ENCODE data around the gene CEL. TPM values are rescaled to one million over a fixed set of nuclear protein-coding genes. Genes with fewer than 3 reads are reported as not detected.
"Not testable (repeated sequence)": the region's sequence is repeated elsewhere in the genome, so short reads cannot be mapped to it uniquely, and the experiment has no call there.

The CEL gene
- total and polyA plus RNA-seq, 3 experiments from 2014 or later = 1.1 to 1.2 TPM; not detected in 1

- H3K4me3 Mint-ChIP-seq = no peak overlapping the region
- no peaks in the 10 kb centered on the region for H3K36me3 ChIP-seq (ENCODE audit: insufficient read depth, low read length)
- DNase-seq = peak in 1 of 5 donors; percentile 5
- H3K9me3 Mint-ChIP-seq = no peaks in the 10 kb centered on the region
- ChIA-PET CTCF (interaction anchor here (0.6 kb wide), 1 partner anchor 107 kb away, joined by 3 read pairs; no protein-coding TSS in a partner anchor), POLR2A (no interaction called here)
- H3K27ac ChIP-seq (ENCODE audit: low read depth, low read length) = no peak overlapping the region
- H3K4me3 ChIP-seq (ENCODE audit: low read length) = no peak overlapping the region
- no peaks in the 10 kb centered on the region for H3K4me1 Mint-ChIP-seq
- no peaks in the 10 kb centered on the region for H3K27me3 ChIP-seq (ENCODE audit: insufficient read depth, low read length, poor library complexity, severe bottlenecking)
- H3K27ac Mint-ChIP-seq = no peak overlapping the region
- H3K9me3 ChIP-seq (ENCODE audit: low read length) = no peaks in the 10 kb centered on the region
- no peaks in the 10 kb centered on the region for H3K27me3 Mint-ChIP-seq
- no peaks in the 10 kb centered on the region for H3K4me1 ChIP-seq (ENCODE audit: insufficient read depth, low read length)
- H3K36me3 Mint-ChIP-seq = peaks cover 0 to 2% (median 0%) of the 10 kb centered on the region in 3 donors
These were observed 5.2 kb downstream of the CEL start for GRCh38 chr9:133067006-133067405.

GRCh38 chr9:133067813-133068212 lies 6.0 kb downstream of the CEL start:
- Mint-ChIP-seq H3K27ac (peak overlapping the region in 1 of 8 donors; percentile 30), H3K27me3 (no peaks in the 10 kb centered on the region), H3K4me1 (no peaks in the 10 kb centered on the region), H3K9me3 (no peaks in the 10 kb centered on the region), H3K4me3 (no peak overlapping the region), H3K36me3 (peaks cover 0 to 2% (median 0%) of the 10 kb centered on the region in 3 donors)
- Histone ChIP-seq H3K4me1 (ENCODE audit: insufficient read depth, low read length) (no peaks in the 10 kb centered on the region), H3K27ac (ENCODE audit: low read depth, low read length) (no peak overlapping the region), H3K9me3 (ENCODE audit: low read length) (no peaks in the 10 kb centered on the region), H3K4me3 (ENCODE audit: low read length) (no peak overlapping the region), H3K27me3 (ENCODE audit: insufficient read depth, low read length, poor library complexity, severe bottlenecking) (no peaks in the 10 kb centered on the region), H3K36me3 (ENCODE audit: insufficient read depth, low read length) (no peaks in the 10 kb centered on the region)
- DNase-seq = peak in 1 of 5 donors; percentile 3
- ChIA-PET CTCF (no interaction called here), POLR2A (no interaction called here)

- H3K27ac Mint-ChIP-seq; H3K9me3 ChIP-seq (ENCODE audit: low read length); H3K9me3 Mint-ChIP-seq; H3K36me3 Mint-ChIP-seq; CTCF ChIA-PET; H3K4me3 Mint-ChIP-seq; DNase-seq; H3K27me3 ChIP-seq (ENCODE audit: insufficient read depth, low read length, poor library complexity, severe bottlenecking); POLR2A ChIA-PET; H3K4me1 ChIP-seq (ENCODE audit: insufficient read depth, low read length); H3K4me1 Mint-ChIP-seq; H3K36me3 ChIP-seq (ENCODE audit: insufficient read depth, low read length); H3K27me3 Mint-ChIP-seq; H3K27ac ChIP-seq (ENCODE audit: low read depth, low read length); H3K4me3 ChIP-seq (ENCODE audit: low read length): not testable (repeated sequence)
These were observed 6.7 kb downstream of the CEL start for GRCh38 chr9:133068431-133068830.

GRCh38 chr9:133070500-133070961 lies 8.8 kb downstream of the CEL start:
- peak in 1 of 5 donors; percentile 32 for DNase-seq
- H3K9me3 ChIP-seq (ENCODE audit: low read length); H3K9me3 Mint-ChIP-seq; H3K4me3 Mint-ChIP-seq; H3K4me1 ChIP-seq (ENCODE audit: insufficient read depth, low read length); POLR2A ChIA-PET; H3K27me3 ChIP-seq (ENCODE audit: insufficient read depth, low read length, poor library complexity, severe bottlenecking); H3K36me3 ChIP-seq (ENCODE audit: insufficient read depth, low read length); H3K27me3 Mint-ChIP-seq; CTCF ChIA-PET; H3K4me1 Mint-ChIP-seq; H3K4me3 ChIP-seq (ENCODE audit: low read length); H3K36me3 Mint-ChIP-seq; H3K27ac Mint-ChIP-seq; H3K27ac ChIP-seq (ENCODE audit: low read depth, low read length): not testable (repeated sequence)

GRCh38 chr9:133070985-133071384 lies 9.2 kb downstream of the CEL start:
- H3K27ac Mint-ChIP-seq; H3K9me3 Mint-ChIP-seq; H3K27me3 Mint-ChIP-seq; H3K27me3 ChIP-seq (ENCODE audit: insufficient read depth, low read length, poor library complexity, severe bottlenecking); H3K27ac ChIP-seq (ENCODE audit: low read depth, low read length); H3K4me3 ChIP-seq (ENCODE audit: low read length); DNase-seq; H3K36me3 ChIP-seq (ENCODE audit: insufficient read depth, low read length); H3K36me3 Mint-ChIP-seq; CTCF ChIA-PET; H3K4me3 Mint-ChIP-seq; H3K9me3 ChIP-seq (ENCODE audit: low read length); H3K4me1 Mint-ChIP-seq; H3K4me1 ChIP-seq (ENCODE audit: insufficient read depth, low read length); POLR2A ChIA-PET: not testable (repeated sequence)

GRCh38 chr9:133071484-133072150 lies 9.8 kb downstream of the CEL start:
- H3K36me3 ChIP-seq (ENCODE audit: insufficient read depth, low read length) = no peaks in the 10 kb centered on the region
- H3K4me1 ChIP-seq (ENCODE audit: insufficient read depth, low read length) = no peaks in the 10 kb centered on the region
- DNase-seq = no peak
- Mint-ChIP-seq H3K36me3 (peaks cover 0 to 2% (median 0%) of the 10 kb centered on the region in 3 donors), H3K4me3 (no peak overlapping the region), H3K4me1 (no peaks in the 10 kb centered on the region), H3K27ac (no peak overlapping the region), H3K27me3 (no peaks in the 10 kb centered on the region), H3K9me3 (no peaks in the 10 kb centered on the region)
- H3K4me3 ChIP-seq (ENCODE audit: low read length) = no peak overlapping the region
- no peak overlapping the region for H3K27ac ChIP-seq (ENCODE audit: low read depth, low read length)
- H3K9me3 ChIP-seq (ENCODE audit: low read length) = no peaks in the 10 kb centered on the region
- ChIA-PET POLR2A (no interaction called here), CTCF (no interaction called here)
- H3K27me3 ChIP-seq (ENCODE audit: insufficient read depth, low read length, poor library complexity, severe bottlenecking) = no peaks in the 10 kb centered on the region

- H3K9me3 ChIP-seq (ENCODE audit: low read length); H3K4me1 Mint-ChIP-seq; H3K27ac ChIP-seq (ENCODE audit: low read depth, low read length); DNase-seq; H3K27ac Mint-ChIP-seq; H3K4me3 Mint-ChIP-seq; POLR2A ChIA-PET; CTCF ChIA-PET; H3K9me3 Mint-ChIP-seq; H3K4me1 ChIP-seq (ENCODE audit: insufficient read depth, low read length); H3K27me3 Mint-ChIP-seq; H3K36me3 Mint-ChIP-seq; H3K27me3 ChIP-seq (ENCODE audit: insufficient read depth, low read length, poor library complexity, severe bottlenecking); H3K4me3 ChIP-seq (ENCODE audit: low read length); H3K36me3 ChIP-seq (ENCODE audit: insufficient read depth, low read length): not testable (repeated sequence)
These were observed 10.4 kb downstream of the CEL start for GRCh38 chr9:133072210-133072609.

- CTCF ChIA-PET = no interaction called here
- no peak overlapping the region for H3K4me3 ChIP-seq (ENCODE audit: low read length)
- no peaks in the 10 kb centered on the region for H3K36me3 ChIP-seq (ENCODE audit: insufficient read depth, low read length)
- H3K4me1 Mint-ChIP-seq = no peaks in the 10 kb centered on the region
- no peaks in the 10 kb centered on the region for H3K27me3 ChIP-seq (ENCODE audit: insufficient read depth, low read length, poor library complexity, severe bottlenecking)
- H3K27ac Mint-ChIP-seq = no peak overlapping the region
- H3K27me3 Mint-ChIP-seq = no peaks in the 10 kb centered on the region
- H3K9me3 Mint-ChIP-seq = no peaks in the 10 kb centered on the region
- H3K4me3 Mint-ChIP-seq = no peak overlapping the region
- peaks cover 0 to 2% (median 0%) of the 10 kb centered on the region in 3 donors for H3K36me3 Mint-ChIP-seq
- H3K27ac ChIP-seq (ENCODE audit: low read depth, low read length) = no peak overlapping the region
- H3K4me1 ChIP-seq (ENCODE audit: insufficient read depth, low read length) = no peaks in the 10 kb centered on the region
- H3K9me3 ChIP-seq (ENCODE audit: low read length) = no peaks in the 10 kb centered on the region
- POLR2A ChIA-PET = no interaction called here
- peak in 1 of 5 donors; percentile 13 for DNase-seq
These were observed 11.6 kb downstream of the CEL start for GRCh38 chr9:133073086-133074014.
